HepG2 (cell line): ENCODE data around the gene TPR. TPM values are rescaled to one million over a fixed set of nuclear protein-coding genes. Genes with fewer than 3 reads are reported as not detected.

Source experiments
- ATAC-seq: fragments of 200-7000 bp; cut with Tn5 transposase; 3 replicates; pipeline ENCODE4 v1.9.1; 2020; ENCODE audit warnings: mild to moderate bottlenecking, moderate library complexity
- BruUV-seq: library from RNA; stranded (reverse); fragments of 400-500 nt; replicated peaks from 2 replicates; lab custom pipeline; 2021; lab: Mats Ljungman, UMichigan
- CTCF ChIA-PET: fragments of 300-600 bp; formaldehyde crosslinking; extraction: SDS; loops from one replicate; lab custom pipeline; 2021; ENCODE audit warnings: low total read pairs, inconsistent platforms, low intra/inter-chr PET ratio; lab: Yijun Ruan, JAX
- POLR2A ChIA-PET: fragments of 350-600 bp; sonication (Branson Sonifier 250); formaldehyde crosslinking; loops from one replicate; lab custom pipeline; 2020; ENCODE audit warnings: antibody characterized with exemption, inconsistent platforms; lab: Yijun Ruan, JAX
- DNase-seq: peaks from one replicate; pipeline ENCODE4 v3.0.0-alpha.2; 2015; ENCODE audit warnings: low spot score
- FAIRE-seq: peaks from 3 replicates; lab custom pipeline; 2011; peaks lifted over from hg19 to GRCh38; lab: Jason Lieb, UNC
- H2AFZ ChIP-seq: one replicate; pipeline ENCODE4 v1.6.1; 2011; ENCODE audit warnings: low read length, inconsistent platforms
- H3K27ac ChIP-seq: fragments of 300-600 bp; 3 replicates; pipeline ENCODE4 v1.8.0; 2011; ENCODE audit warnings: mixed run types, mild to moderate bottlenecking, mixed read lengths, low read length, inconsistent platforms; ENCODE audit not compliant: insufficient read depth; ENCODE audit errors: extremely low read length
- H3K27me3 ChIP-seq, 2 experiments: fragments of 200-600 bp in 1 of 2; 2 replicates in 1 of 2; 3 replicates in 1 of 2; pipeline versions ENCODE4 v1.6.0 to v1.8.0; 2011; ENCODE audit warnings: low read length in 2 of 2, mild to moderate bottlenecking in 2 of 2, moderate library complexity in 2 of 2, inconsistent platforms in 1 of 2; ENCODE audit not compliant: insufficient read depth in 2 of 2, control insufficient read depth in 1 of 2
- H3K36me3 ChIP-seq, 2 experiments: fragments of 200-600 bp in 1 of 2; replicated peaks in 1 of 2; 2 replicates in 1 of 2; 3 replicates in 1 of 2; pipeline versions ENCODE4 v1.5.1 to v1.8.0; 2011; ENCODE audit warnings: low read length in 2 of 2, inconsistent platforms in 1 of 2; ENCODE audit not compliant: insufficient read depth in 2 of 2, control insufficient read depth in 1 of 2
- H3K4me1 ChIP-seq: 2 replicates; pipeline ENCODE4 v1.5.1; 2012; ENCODE audit warnings: low read length, inconsistent platforms; ENCODE audit not compliant: insufficient read depth
- H3K4me2 ChIP-seq: 2 replicates; pipeline ENCODE4 v1.6.0; 2011; ENCODE audit warnings: low read depth, low read length, inconsistent platforms
- H3K4me3 ChIP-seq, 3 experiments: fragments of 200-600 bp in 1 of 3; sonication (generic), shearing (Covaris generic) in 1 of 3; replicated peaks in 1 of 3; 2 replicates each; pipeline ENCODE4 v1.5.1; 2011 to 2016; ENCODE audit warnings: low read length in 3 of 3, inconsistent platforms in 2 of 3, low read depth in 2 of 3, mild to moderate bottlenecking in 2 of 3, control low read depth in 1 of 3, mixed read lengths in 1 of 3; ENCODE audit not compliant: insufficient read depth in 1 of 3
- H3K79me2 ChIP-seq: one replicate; pipeline ENCODE4 v1.6.1; 2011; ENCODE audit warnings: low read length, inconsistent platforms; ENCODE audit not compliant: insufficient read depth
- H3K9ac ChIP-seq: 2 replicates; pipeline ENCODE4 v1.6.0; 2011; ENCODE audit warnings: mild to moderate bottlenecking, low read depth, low read length, inconsistent platforms; ENCODE audit not compliant: insufficient read depth
- H3K9me3 ChIP-seq: 2 replicates; pipeline ENCODE4 v1.5.1; 2012; ENCODE audit warnings: mild to moderate bottlenecking, low read length
- H4K20me1 ChIP-seq: 2 replicates; pipeline ENCODE4 v1.6.0; 2011; ENCODE audit warnings: inconsistent platforms, mild to moderate bottlenecking, low read length, moderate library complexity; ENCODE audit not compliant: insufficient read depth
- KIAA2018 ChIP-seq: sonication (generic); formaldehyde crosslinking; IDR thresholded peaks from 2 replicates; pipeline ENCODE4 v1.5.0; 2020; ENCODE audit warnings: mild to moderate bottlenecking, missing genetic modification reagents, borderline replicate concordance
- NRL ChIP-seq: sonication (generic); formaldehyde crosslinking; IDR thresholded peaks from 2 replicates; pipeline ENCODE4 v1.5.0; 2020; ENCODE audit warnings: missing genetic modification reagents, mild to moderate bottlenecking, moderate library complexity, borderline replicate concordance
- PRDM10 ChIP-seq: sonication (generic); formaldehyde crosslinking; IDR thresholded peaks from 2 replicates; pipeline ENCODE4 v1.4.0; 2020; ENCODE audit warnings: low read depth, missing genetic modification reagents
- SMAD3 ChIP-seq: sonication (generic); formaldehyde crosslinking; IDR thresholded peaks from 2 replicates; pipeline ENCODE4 v1.4.0; 2020; ENCODE audit warnings: missing genetic modification reagents
- ZNF468 ChIP-seq: sonication (generic); formaldehyde crosslinking; IDR thresholded peaks from 2 replicates; pipeline ENCODE4 v1.8.0; 2022; ENCODE audit warnings: mild to moderate bottlenecking, moderate library complexity, missing genetic modification reagents
- ZNF562 ChIP-seq: sonication (generic); formaldehyde crosslinking; IDR thresholded peaks from 2 replicates; pipeline ENCODE4 v1.8.0; 2022; ENCODE audit warnings: missing genetic modification reagents, borderline replicate concordance
- WGBS: methylation state at CpG from one replicate; pipeline ENCODE4 v1.1.6; 2017; ENCODE audit warnings: low lambda C conversion rate; 5-methylcytosine and 5-hydroxymethylcytosine counted together
- in situ Hi-C: cut with HindIII; loops from 2 replicates; pipeline ENCODE4 v1.10.0; 2017; ENCODE audit warnings: low pct_unique_long_range_greater_than_20kb; ENCODE audit not compliant: extremely low pct_ligation_motif_present
- intact Hi-C: fragments of 100-400 bp; cut with micrococcal nuclease; formaldehyde crosslinking; loops from one replicate; pipeline ENCODE4 v1.10.0; 2022; ENCODE audit not compliant: unreplicated experiment
- polyA plus RNA-seq, 8 experiments: library from polyadenylated mRNA; depleted of rRNA in 3 of 8; stranded (reverse) in 7 of 8; unstranded in 1 of 8; fragments of >200 nt; fragmentation: Illumina TruSeq in 4 of 8; extraction: Trizol in 4 of 8; gene quantifications; 2 replicates each; pipeline versions ENCODE4 v1.2.1 to v1.2.3, GENCODE V29; 2011 to 2016; ENCODE audit warnings: low read depth in 4 of 8, missing spikeins in 1 of 8, mixed read lengths in 1 of 8; ENCODE audit not compliant: insufficient read depth in 1 of 8
- total RNA-seq, 5 experiments: library from RNA; depleted of rRNA; stranded (reverse); fragments of >200 nt; fragmentation: Illumina TruSeq; extraction: Trizol; gene quantifications; 2 replicates each; pipeline ENCODE4 v1.2.3, GENCODE V29; 2016; ENCODE audit warnings: low read depth in 1 of 5

Gene TPR
- total and polyA plus RNA-seq, 2 of the 13 experiments (the other 11 are each of a cell fraction or from before 2014, with no cell fraction given) = 78.9 to 81.7 TPM

- DNase-seq (no peak), ATAC-seq (no peak), FAIRE-seq (no peak)
- WGBS = 95% methylated on average over 4 of the region's 4 CpGs
- H3K4me2 ChIP-seq = no peak overlapping the region
- H4K20me1 ChIP-seq = no peaks in the 10 kb centered on the region
- no peaks in the 10 kb centered on the region for H3K9me3 ChIP-seq
- no peaks in the 10 kb centered on the region for H3K4me1 ChIP-seq
- no peaks in the 10 kb centered on the region for H3K27me3 ChIP-seq
- no peak overlapping the region for H2AFZ ChIP-seq
- in situ Hi-C loops = no loop called here
- H3K9ac ChIP-seq = no peak overlapping the region
- H3K27ac ChIP-seq = no peak overlapping the region
- ChIA-PET POLR2A (interaction anchor here (2.4 kb wide), 1 partner anchor 17 kb away, joined by 6 read pairs; the partner anchor contains the start of gene TPR), CTCF (no interaction called here)
- intact Hi-C loops = no loop called here
- BruUV-seq = no TSS peak
- no peaks in the 10 kb centered on the region for H3K79me2 ChIP-seq
- H3K36me3 ChIP-seq = peaks cover 6 to 68% of the 10 kb centered on the region in 2 experiments
- no peak overlapping the region for H3K4me3 ChIP-seq
- TF ChIP-seq SMAD3 (CRISPR knock-in tag) (no peak), PRDM10 (CRISPR knock-in tag) (no peak), KIAA2018 (CRISPR knock-in tag) (no peak), ZNF562 (no peak), NRL (CRISPR knock-in tag) (no peak), ZNF468 (CRISPR knock-in tag) (no peak)
Observed at GRCh38 chr1:186391841-186392240, 16.8 kb upstream of the TPR start.
